LoVo (cell line): ENCODE data around the gene PWP2.
"Not testable (repeated sequence)": the region's sequence is repeated elsewhere in the genome, so short reads cannot be mapped to it uniquely, and the experiment has no call there.

ENCODE experiments used
- DNase-seq: peaks from one replicate; pipeline ENCODE4 v3.0.0-alpha.2; 2016; ENCODE audit warnings: low spot score

PWP2 gene

DNA sequence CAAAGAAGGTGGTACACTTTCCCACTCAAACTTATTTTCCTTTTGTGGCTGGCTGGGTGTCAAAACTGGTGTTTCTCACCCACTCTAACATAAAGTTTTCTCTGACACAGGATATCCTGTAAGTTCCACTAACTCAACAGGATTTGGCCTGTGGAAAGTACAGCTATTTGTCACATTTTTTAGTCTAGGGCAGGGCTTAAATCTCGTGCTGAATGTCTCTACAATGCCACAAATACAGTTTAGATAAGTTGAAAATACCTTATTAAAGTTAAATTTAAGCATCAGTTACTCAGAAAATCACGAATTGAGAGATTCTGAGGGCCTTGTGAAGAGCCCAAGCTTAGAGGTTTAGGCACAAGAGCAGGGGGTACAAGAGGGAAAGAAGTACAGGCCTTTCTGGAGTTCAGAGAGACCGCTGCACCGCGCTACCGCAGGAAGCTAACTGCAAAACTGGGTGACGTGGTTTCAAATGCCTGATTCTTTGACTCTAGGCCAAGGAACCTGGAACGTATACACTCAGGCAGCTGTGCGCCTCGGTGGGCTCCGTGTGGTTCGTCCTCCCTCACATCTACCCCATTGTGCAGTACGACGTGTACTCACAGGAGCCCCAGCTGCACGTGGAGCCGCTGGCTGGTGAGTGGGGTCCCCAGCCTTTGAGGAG lies 23.4 kb upstream of the PWP2 start:
- DNase-seq = no peak

DNA sequence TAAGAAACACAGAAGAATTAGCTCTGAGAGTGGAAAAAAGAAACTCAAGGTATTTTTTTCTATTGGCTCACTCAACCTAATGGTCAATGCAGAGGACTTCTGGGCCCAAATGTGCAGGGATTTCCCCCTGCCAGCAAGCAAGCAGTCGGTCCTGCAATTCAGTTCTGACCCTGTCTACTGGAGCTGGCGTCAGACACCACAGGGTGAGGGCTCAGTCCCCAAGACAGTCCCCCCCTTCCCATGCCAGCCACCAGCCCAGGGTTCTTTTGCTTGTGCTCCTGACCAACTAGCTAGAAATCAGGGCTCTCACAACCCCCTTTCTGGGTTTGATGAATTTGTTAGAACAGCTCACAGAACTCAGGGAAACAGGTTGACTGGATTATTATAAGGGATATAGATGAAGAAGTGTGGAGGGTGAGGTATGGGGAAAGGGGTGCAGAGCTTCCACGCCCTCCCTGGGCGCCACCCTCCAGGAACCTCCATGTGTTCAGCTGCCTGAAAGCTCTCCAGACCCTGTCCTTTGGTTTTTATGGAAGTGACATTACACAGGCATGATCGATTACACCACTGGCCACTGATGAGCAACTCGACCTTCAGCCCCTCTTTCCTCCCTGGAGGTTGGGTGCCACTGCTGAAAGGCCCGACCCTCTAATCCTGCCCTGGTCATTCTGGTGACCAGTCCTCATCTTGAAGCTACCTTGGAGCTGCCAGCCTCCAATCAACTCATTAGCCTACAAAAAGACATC lies 22.5 kb upstream of the PWP2 start:
- no peak for DNase-seq

- no peak for DNase-seq
These were observed 21.5 kb upstream of the PWP2 start for GRCh38 chr21:44085491-44086321.

- DNase-seq = no peak
These were observed 20.4 kb upstream of the PWP2 start for GRCh38 chr21:44086636-44087425.

GRCh38 chr21:44087426-44088400 lies 19.5 kb upstream of the PWP2 start:
- no peak for DNase-seq

- no peak for DNase-seq
These were observed 18.8 kb upstream of the PWP2 start for GRCh38 chr21:44088401-44088780.

GRCh38 chr21:44089001-44089911 lies 17.9 kb upstream of the PWP2 start:
- DNase-seq = no peak

DNA sequence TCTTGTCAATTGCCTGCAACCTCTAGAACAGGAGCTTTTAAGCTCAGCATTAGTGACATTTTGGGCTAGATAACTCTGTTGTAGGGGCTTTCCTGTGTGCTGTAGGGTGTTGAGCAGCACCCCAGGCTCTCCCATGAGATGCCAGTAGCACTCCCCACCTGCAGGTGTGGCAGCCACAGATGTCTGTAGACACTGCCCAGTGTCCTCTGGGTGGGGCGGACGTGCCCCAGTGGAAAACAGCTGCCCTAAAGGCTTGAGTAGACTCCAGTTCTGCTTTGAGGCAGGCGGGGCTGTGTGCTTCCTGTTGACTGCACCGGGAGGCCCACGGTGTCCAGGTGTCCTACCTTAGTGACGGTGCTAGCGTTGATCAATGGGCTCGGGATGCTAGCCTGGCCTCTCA lies 16.9 kb upstream of the PWP2 start:
- no peak for DNase-seq

- DNase-seq = no peak
These were observed 15.0 kb upstream of the PWP2 start for GRCh38 chr21:44092211-44092610.

GRCh38 chr21:44093761-44094160 lies 13.4 kb upstream of the PWP2 start:
- no peak for DNase-seq

GRCh38 chr21:44094832-44095231 lies 12.4 kb upstream of the PWP2 start:
- no peak for DNase-seq

- not testable (repeated sequence) for DNase-seq
These were observed 8.7 kb upstream of the PWP2 start for GRCh38 chr21:44098507-44098906.

DNA sequence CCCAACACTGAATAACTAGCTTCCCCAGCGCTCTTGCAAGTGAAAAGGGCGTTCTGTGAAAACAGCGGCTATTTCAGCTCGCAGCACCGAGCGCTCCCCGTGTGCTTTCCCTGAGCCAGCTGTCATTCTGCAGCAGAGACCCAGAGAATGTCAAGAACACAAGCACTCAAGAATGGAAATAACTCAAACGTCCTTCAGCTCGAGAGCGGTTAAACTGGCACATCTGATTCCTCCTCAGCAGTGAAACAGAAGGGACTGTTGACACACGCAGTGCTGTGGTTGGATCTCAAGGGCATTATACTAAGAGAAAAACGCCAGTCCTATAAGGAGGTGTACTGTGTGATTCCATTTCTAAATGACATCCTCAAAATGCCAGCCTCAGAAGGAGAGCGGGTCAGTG lies 8.2 kb upstream of the PWP2 start:
- DNase-seq = not testable (repeated sequence)

GRCh38 chr21:44107589-44107988 lies 390 bp downstream of the PWP2 start:
- not testable (repeated sequence) for DNase-seq

DNA sequence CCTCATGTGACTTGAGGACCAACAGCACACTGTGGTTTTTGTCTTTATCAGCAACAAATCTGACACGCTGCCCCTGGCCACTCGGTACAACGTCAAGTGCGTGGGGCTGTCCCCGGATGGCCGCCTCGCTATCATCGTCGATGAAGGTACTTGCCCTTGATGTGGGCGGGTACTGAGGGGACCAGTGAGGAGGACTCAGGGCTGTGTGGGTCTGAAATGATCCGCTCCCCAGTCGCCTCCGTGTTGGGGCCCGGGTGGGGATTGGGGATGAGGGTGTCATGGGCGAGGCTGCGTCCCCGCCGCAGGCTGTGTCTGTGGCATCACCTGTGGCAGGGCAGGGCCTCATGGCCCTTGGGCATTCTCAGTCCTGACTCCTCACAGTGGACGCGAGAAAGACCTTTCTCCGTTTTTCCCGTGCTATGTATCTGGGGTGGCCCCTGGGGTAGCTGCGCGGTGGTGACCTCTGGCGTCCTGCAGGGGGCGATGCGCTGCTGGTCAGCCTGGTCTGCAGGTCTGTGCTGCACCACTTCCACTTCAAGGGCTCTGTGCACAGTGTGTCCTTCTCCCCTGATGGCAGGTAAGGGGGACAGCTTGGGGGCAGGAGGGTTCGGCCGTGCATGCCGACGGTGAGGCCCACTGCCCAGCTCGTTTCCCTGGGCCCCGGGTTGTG lies 6.6 kb downstream of the PWP2 start:
- not testable (repeated sequence) for DNase-seq

DNA sequence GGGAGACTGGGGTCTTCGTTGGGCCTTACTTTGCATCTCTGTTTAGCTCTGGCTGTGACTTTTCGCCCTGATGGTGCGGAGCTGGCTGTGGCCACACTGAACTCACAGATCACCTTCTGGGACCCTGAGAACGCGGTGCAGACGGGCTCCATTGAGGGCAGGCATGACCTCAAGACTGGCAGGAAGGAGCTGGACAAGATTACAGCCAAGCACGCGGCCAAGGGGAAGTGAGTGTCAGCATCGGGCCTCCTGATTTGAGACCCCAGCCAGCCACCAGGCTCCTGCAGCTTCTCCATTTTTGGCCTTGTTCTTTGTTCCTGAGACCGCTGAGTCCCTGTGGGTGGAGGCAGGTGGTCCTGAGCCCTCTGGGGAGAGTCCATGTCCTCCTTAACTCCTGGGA lies 14.9 kb downstream of the PWP2 start:
- DNase-seq = not testable (repeated sequence)

GRCh38 chr21:44127827-44128226 lies 20.6 kb downstream of the PWP2 start:
- DNase-seq = not testable (repeated sequence)

DNA sequence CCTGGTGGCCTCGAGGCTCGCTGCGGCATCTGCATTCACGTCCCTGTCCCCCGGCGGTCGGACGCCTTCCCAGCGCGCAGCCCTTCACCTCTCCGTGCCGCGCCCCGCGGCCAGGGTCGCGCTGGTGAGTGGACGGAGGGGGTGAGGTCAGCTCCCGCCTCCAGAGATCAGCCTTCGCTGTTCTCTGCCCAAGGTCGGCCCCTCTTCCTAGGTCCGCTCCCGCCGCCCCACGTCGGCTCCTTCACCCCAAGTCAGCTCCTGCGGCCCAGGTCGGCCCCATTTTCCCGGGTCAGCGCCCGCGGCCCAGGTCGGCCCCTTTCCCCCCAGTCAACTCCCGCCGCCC lies 26.5 kb downstream of the PWP2 start:
- DNase-seq = not testable (repeated sequence)

- DNase-seq = not testable (repeated sequence)
These were observed 27.5 kb downstream of the PWP2 start for GRCh38 chr21:44134732-44135131.
